KMS-11 (cell line): Measurements from ENCODE around the gene POFUT1.

Source experiments
- H2AFZ ChIP-seq: fragments of 200-600 bp; sonication (generic); 2 replicates; pipeline ENCODE4 v1.6.1; 2016; ENCODE audit warnings: antibody characterized with exemption, mixed run types, low read depth
- H3K27ac ChIP-seq: fragments of 200-600 bp; sonication (generic); 2 replicates; pipeline ENCODE4 v1.6.1; 2016; ENCODE audit warnings: mild to moderate bottlenecking, mixed run types
- H3K27me3 ChIP-seq: fragments of 200-600 bp; sonication (generic); 2 replicates; pipeline ENCODE4 v1.6.1; 2017; ENCODE audit warnings: mild to moderate bottlenecking, low read depth, mixed run types, moderate library complexity; ENCODE audit not compliant: insufficient read depth
- H3K36me3 ChIP-seq: fragments of 200-600 bp; sonication (generic); 2 replicates; pipeline ENCODE4 v1.6.1; 2017; ENCODE audit warnings: mild to moderate bottlenecking, mixed run types; ENCODE audit not compliant: insufficient read depth
- H3K4me1 ChIP-seq: fragments of 200-600 bp; sonication (generic); 2 replicates; pipeline ENCODE4 v1.6.1; 2016; ENCODE audit warnings: mild to moderate bottlenecking, low read depth, mixed run types; ENCODE audit not compliant: poor library complexity, severe bottlenecking
- H3K4me2 ChIP-seq: fragments of 200-600 bp; sonication (generic); 2 replicates; pipeline ENCODE4 v1.7.0; 2016; ENCODE audit warnings: mild to moderate bottlenecking, mixed run types
- H3K4me3 ChIP-seq: fragments of 200-600 bp; sonication (generic); IDR thresholded peaks from 2 replicates; pipeline ENCODE4 v1.6.1; 2017; ENCODE audit warnings: low read depth, low read length, mixed read lengths; ENCODE audit not compliant: insufficient read depth
- H3K79me2 ChIP-seq: fragments of 200-600 bp; sonication (generic); 2 replicates; pipeline ENCODE4 v1.6.1; 2016; ENCODE audit warnings: low read depth, mixed run types; ENCODE audit not compliant: insufficient read depth
- H3K9ac ChIP-seq: fragments of 200-600 bp; sonication (generic); 2 replicates; pipeline ENCODE4 v1.6.1; 2016; ENCODE audit warnings: mild to moderate bottlenecking, mixed run types
- H4K20me1 ChIP-seq: fragments of 200-600 bp; sonication (generic); 2 replicates; pipeline ENCODE4 v1.6.1; 2016; ENCODE audit warnings: mild to moderate bottlenecking, mixed run types; ENCODE audit not compliant: insufficient read depth
- CTCF ChIP-seq: fragments of 200-600 bp; sonication (generic); conservative IDR thresholded peaks from 2 replicates; pipeline ENCODE4 v1.6.1; 2017; ENCODE audit warnings: low read depth, mild to moderate bottlenecking, antibody characterized with exemption, low read length, moderate library complexity, mixed read lengths

The POFUT1 gene

GRCh38 chr20:32227306-32227705 is 19.6 kb downstream of the POFUT1 start:
- Histone ChIP-seq H3K4me3 (no peak overlapping the region), H3K36me3 (no peaks in the 10 kb centered on the region; the same call in 1 of the 2 replicates), H3K27me3 (no peaks in the 10 kb centered on the region), H3K79me2 (no peaks in the 10 kb centered on the region), H3K27ac (no peak overlapping the region), H3K4me1 (peaks cover 11% of the 10 kb centered on the region), H2AFZ (no peak overlapping the region), H4K20me1 (no peaks in the 10 kb centered on the region), H3K9ac (no peak overlapping the region), H3K4me2 (no peak overlapping the region)
- no peak for TF ChIP-seq CTCF

DNA sequence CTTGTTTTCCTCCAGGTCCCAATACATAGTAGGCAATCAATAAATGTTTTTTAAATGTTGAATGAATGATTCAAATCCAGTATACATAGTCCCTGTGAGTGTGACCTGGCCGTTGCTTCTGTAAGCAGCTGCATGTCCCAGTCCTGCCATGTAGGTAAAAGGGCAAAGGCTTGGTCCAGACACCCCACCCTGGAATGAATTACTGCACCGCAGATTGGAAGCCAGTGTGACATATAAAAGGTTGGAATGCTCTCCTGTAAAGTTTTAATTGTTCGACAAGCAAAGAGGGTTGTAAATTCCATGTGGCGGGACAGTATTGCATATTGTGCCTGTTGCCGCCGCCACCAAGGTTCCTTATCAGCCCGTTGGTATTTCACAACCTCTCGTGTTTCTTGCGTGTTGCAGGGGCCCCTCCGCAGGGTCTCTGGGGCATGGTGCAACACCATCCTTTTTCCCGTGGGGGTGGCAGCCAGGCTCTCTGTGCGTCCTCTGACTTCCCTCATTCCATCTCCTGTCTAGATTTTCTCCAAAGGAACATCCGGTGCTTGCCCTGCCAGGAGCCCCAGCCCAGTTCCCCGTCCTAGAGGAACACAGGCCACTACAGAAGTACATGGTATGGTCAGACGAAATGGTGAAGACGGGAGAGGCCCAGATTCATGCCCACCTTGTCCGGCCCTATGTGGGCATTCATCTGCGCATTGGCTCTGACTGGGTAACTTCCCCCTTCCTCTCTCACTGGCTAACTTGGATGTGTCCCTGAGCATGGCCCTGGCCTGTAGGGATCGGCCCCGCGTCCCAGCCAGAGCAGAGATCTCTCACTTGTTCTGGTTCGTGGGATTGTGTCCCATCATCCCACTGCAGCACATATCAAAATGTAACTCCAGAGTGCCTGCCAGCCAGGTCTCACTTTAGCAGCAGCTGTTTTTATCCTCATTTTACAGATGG is 20.3 kb downstream of the POFUT1 start:
- Histone ChIP-seq H3K9ac (no peak overlapping the region), H3K4me3 (no peak overlapping the region), H3K27ac (no peak overlapping the region), H3K79me2 (no peaks in the 10 kb centered on the region), H3K4me1 (peaks cover 17% of the 10 kb centered on the region), H4K20me1 (no peaks in the 10 kb centered on the region), H3K27me3 (no peaks in the 10 kb centered on the region), H3K36me3 (no peaks in the 10 kb centered on the region; the same call in 1 of the 2 replicates), H2AFZ (no peak overlapping the region), H3K4me2 (no peak overlapping the region)
- no peak for TF ChIP-seq CTCF

GRCh38 chr20:32229251-32229747 is 21.6 kb downstream of the POFUT1 start:
- no peaks in the 10 kb centered on the region for H4K20me1 ChIP-seq
- H3K27ac ChIP-seq: no peak overlapping the region
- no peak overlapping the region for H3K9ac ChIP-seq
- no peaks in the 10 kb centered on the region for H3K79me2 ChIP-seq
- no peak overlapping the region for H3K4me3 ChIP-seq
- no peak for TF ChIP-seq CTCF
- H3K4me2 ChIP-seq: no peak overlapping the region
- H3K4me1 ChIP-seq: peaks cover 17% of the 10 kb centered on the region
- no peak overlapping the region for H2AFZ ChIP-seq
- H3K36me3 ChIP-seq: no peaks in the 10 kb centered on the region; the same call in 1 of the 2 replicates
- no peaks in the 10 kb centered on the region for H3K27me3 ChIP-seq

- no peak for TF ChIP-seq CTCF
- H3K9ac ChIP-seq: no peak overlapping the region
- no peak overlapping the region for H3K4me2 ChIP-seq
- no peaks in the 10 kb centered on the region for H3K27me3 ChIP-seq
- no peaks in the 10 kb centered on the region; the same call in 1 of the 2 replicates for H3K36me3 ChIP-seq
- H3K4me1 ChIP-seq: peaks cover 21% of the 10 kb centered on the region
- no peak overlapping the region for H2AFZ ChIP-seq
- H3K79me2 ChIP-seq: no peaks in the 10 kb centered on the region
- no peak overlapping the region for H3K27ac ChIP-seq
- no peak overlapping the region for H3K4me3 ChIP-seq
- H4K20me1 ChIP-seq: no peaks in the 10 kb centered on the region
These were observed 23.0 kb downstream of the POFUT1 start for GRCh38 chr20:32230707-32231106.
